DND-41 (cell line): ENCODE measurements around the gene ATP6AP2.

ENCODE experiments used
- ATAC-seq: fragments of 200-7000 bp; cut with Tn5 transposase; 3 replicates; pipeline ENCODE4 v1.9.1; 2021; ENCODE audit warnings: low read depth; ENCODE audit not compliant: insufficient read depth
- DNase-seq: peaks from one replicate; pipeline ENCODE4 v3.0.0-alpha.2; 2020
- H2AFZ ChIP-seq: 2 replicates; pipeline ENCODE4 v1.6.0; 2012; ENCODE audit warnings: low read depth, low read length
- H3K27ac ChIP-seq: 2 replicates; pipeline ENCODE4 v1.5.1; 2012; ENCODE audit warnings: low read length, inconsistent platforms
- H3K27me3 ChIP-seq: fragments of 200-600 bp; sonication (generic); 2 replicates; pipeline ENCODE4 v1.6.0; 2012; ENCODE audit warnings: low read length, mild to moderate bottlenecking, inconsistent platforms; ENCODE audit not compliant: insufficient read depth, poor library complexity
- H3K36me3 ChIP-seq: 2 replicates; pipeline ENCODE4 v1.5.1; 2012; ENCODE audit warnings: low read length, inconsistent platforms; ENCODE audit not compliant: insufficient read depth
- H3K4me1 ChIP-seq: 2 replicates; pipeline ENCODE4 v1.5.1; 2012; ENCODE audit warnings: mild to moderate bottlenecking, low read length; ENCODE audit not compliant: insufficient read depth
- H3K4me2 ChIP-seq: 2 replicates; pipeline ENCODE4 v1.6.0; 2012; ENCODE audit warnings: mild to moderate bottlenecking, moderate library complexity, low read length, inconsistent platforms; ENCODE audit not compliant: insufficient read depth
- H3K4me3 ChIP-seq, 2 experiments: fragments of 200-600 bp in 1 of 2; shearing (Covaris generic) in 1 of 2; 2 replicates each; pipeline ENCODE4 v1.5.1; 2012 to 2016; ENCODE audit warnings: inconsistent platforms in 2 of 2, low read length in 2 of 2, mild to moderate bottlenecking in 2 of 2, low read depth in 1 of 2, moderate library complexity in 1 of 2
- H3K79me2 ChIP-seq: 2 replicates; pipeline ENCODE4 v1.6.0; 2012; ENCODE audit warnings: low read length, inconsistent platforms; ENCODE audit not compliant: insufficient read depth
- H3K9ac ChIP-seq: 2 replicates; pipeline ENCODE4 v1.6.0; 2012; ENCODE audit warnings: low read depth, mild to moderate bottlenecking, inconsistent platforms, low read length, moderate library complexity
- H3K9me3 ChIP-seq: 2 replicates; pipeline ENCODE4 v1.5.1; 2012; ENCODE audit warnings: low read length, moderate library complexity, mild to moderate bottlenecking, inconsistent platforms; ENCODE audit not compliant: insufficient read depth, severe bottlenecking
- H4K20me1 ChIP-seq: 2 replicates; pipeline ENCODE4 v1.6.0; 2012; ENCODE audit warnings: low read length; ENCODE audit not compliant: insufficient read depth
- EZH2 ChIP-seq: IDR thresholded peaks from 3 replicates; pipeline ENCODE4 v1.6.1; 2012; ENCODE audit warnings: borderline replicate concordance, low read depth, mild to moderate bottlenecking, moderate library complexity, low read length, inconsistent platforms; ENCODE audit not compliant: severe bottlenecking
- TF ChIP-seq, protein P1 (sequence below): IDR thresholded peaks from 2 replicates; pipeline ENCODE4 v1.5.1; 2012; ENCODE audit warnings: borderline replicate concordance, low read length, moderate library complexity, mild to moderate bottlenecking; ENCODE audit not compliant: poor library complexity, severe bottlenecking; ENCODE audit errors: extremely low read depth

Gene ATP6AP2

GRCh38 chrX:40550066-40550465 lies 30.7 kb upstream of the ATP6AP2 start:
- H2AFZ ChIP-seq = no peak overlapping the region
- H4K20me1 ChIP-seq = no peaks in the 10 kb centered on the region
- DNase-seq (no peak), ATAC-seq (no peak)
- H3K9ac ChIP-seq = no peak overlapping the region
- no peaks in the 10 kb centered on the region for H3K79me2 ChIP-seq
- H3K4me3 ChIP-seq = no peak overlapping the region
- H3K4me2 ChIP-seq = no peak overlapping the region
- H3K36me3 ChIP-seq = no peaks in the 10 kb centered on the region
- no peak for TF ChIP-seq EZH2
- TF ChIP-seq, protein P1, sequence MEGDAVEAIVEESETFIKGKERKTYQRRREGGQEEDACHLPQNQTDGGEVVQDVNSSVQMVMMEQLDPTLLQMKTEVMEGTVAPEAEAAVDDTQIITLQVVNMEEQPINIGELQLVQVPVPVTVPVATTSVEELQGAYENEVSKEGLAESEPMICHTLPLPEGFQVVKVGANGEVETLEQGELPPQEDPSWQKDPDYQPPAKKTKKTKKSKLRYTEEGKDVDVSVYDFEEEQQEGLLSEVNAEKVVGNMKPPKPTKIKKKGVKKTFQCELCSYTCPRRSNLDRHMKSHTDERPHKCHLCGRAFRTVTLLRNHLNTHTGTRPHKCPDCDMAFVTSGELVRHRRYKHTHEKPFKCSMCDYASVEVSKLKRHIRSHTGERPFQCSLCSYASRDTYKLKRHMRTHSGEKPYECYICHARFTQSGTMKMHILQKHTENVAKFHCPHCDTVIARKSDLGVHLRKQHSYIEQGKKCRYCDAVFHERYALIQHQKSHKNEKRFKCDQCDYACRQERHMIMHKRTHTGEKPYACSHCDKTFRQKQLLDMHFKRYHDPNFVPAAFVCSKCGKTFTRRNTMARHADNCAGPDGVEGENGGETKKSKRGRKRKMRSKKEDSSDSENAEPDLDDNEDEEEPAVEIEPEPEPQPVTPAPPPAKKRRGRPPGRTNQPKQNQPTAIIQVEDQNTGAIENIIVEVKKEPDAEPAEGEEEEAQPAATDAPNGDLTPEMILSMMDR = no peak
- H3K9me3 ChIP-seq = no peaks in the 10 kb centered on the region
- no peak overlapping the region for H3K27ac ChIP-seq
- H3K27me3 ChIP-seq = no peaks in the 10 kb centered on the region
- no peaks in the 10 kb centered on the region for H3K4me1 ChIP-seq

GRCh38 chrX:40552768-40553167 lies 28.0 kb upstream of the ATP6AP2 start:
- DNase-seq (no peak), ATAC-seq (no peak)
- H3K4me3 ChIP-seq = no peak overlapping the region
- H3K36me3 ChIP-seq = no peaks in the 10 kb centered on the region
- no peaks in the 10 kb centered on the region for H3K27me3 ChIP-seq
- H3K79me2 ChIP-seq = no peaks in the 10 kb centered on the region
- no peaks in the 10 kb centered on the region for H3K9me3 ChIP-seq
- H3K4me2 ChIP-seq = no peak overlapping the region
- H3K27ac ChIP-seq = no peak overlapping the region
- H3K4me1 ChIP-seq = no peaks in the 10 kb centered on the region
- no peak for TF ChIP-seq EZH2
- TF ChIP-seq, protein P1 = no peak
- no peak overlapping the region for H3K9ac ChIP-seq
- no peaks in the 10 kb centered on the region for H4K20me1 ChIP-seq
- no peak overlapping the region for H2AFZ ChIP-seq

DNA sequence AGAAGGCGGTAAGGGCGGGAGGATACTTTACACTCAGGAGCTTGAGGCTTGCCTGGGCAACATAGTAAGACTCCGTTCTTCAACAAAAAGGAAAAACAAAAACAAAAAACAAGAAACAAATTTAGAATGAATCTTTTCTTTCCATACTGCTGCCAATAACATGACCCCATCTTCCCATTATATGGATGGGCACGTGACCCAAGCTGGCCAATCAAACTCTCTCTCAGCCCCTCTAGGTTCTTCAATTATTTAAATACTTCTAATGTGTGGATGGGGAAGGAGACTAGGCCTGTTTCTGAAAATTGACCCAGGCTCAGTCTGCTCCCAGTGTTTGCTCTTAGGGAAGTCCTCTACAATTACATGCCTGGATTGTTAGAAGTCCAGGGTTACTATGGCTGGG lies 22.2 kb upstream of the ATP6AP2 start:
- H3K9ac ChIP-seq = no peak overlapping the region
- H3K4me3 ChIP-seq = no peak overlapping the region
- no peaks in the 10 kb centered on the region for H3K79me2 ChIP-seq
- ATAC-seq = no peak
- H4K20me1 ChIP-seq = no peaks in the 10 kb centered on the region
- no peaks in the 10 kb centered on the region for H3K4me1 ChIP-seq
- DNase-seq = no peak
- H3K27me3 ChIP-seq = no peaks in the 10 kb centered on the region
- no peaks in the 10 kb centered on the region for H3K9me3 ChIP-seq
- H2AFZ ChIP-seq = no peak overlapping the region
- no peak overlapping the region for H3K4me2 ChIP-seq
- no peak for TF ChIP-seq EZH2
- TF ChIP-seq, protein P1 = no peak
- H3K27ac ChIP-seq = no peak overlapping the region
- no peaks in the 10 kb centered on the region for H3K36me3 ChIP-seq

- H3K9ac ChIP-seq = no peak overlapping the region
- ATAC-seq = no peak
- H4K20me1 ChIP-seq = no peaks in the 10 kb centered on the region
- H3K4me3 ChIP-seq = no peak overlapping the region
- DNase-seq = no peak
- H3K4me2 ChIP-seq = no peak overlapping the region
- H3K9me3 ChIP-seq = no peaks in the 10 kb centered on the region
- H3K79me2 ChIP-seq = no peaks in the 10 kb centered on the region
- no peak overlapping the region for H2AFZ ChIP-seq
- TF ChIP-seq, protein P1 = no peak
- TF ChIP-seq EZH2 = no peak
- H3K27me3 ChIP-seq = no peaks in the 10 kb centered on the region
- no peak overlapping the region for H3K27ac ChIP-seq
- H3K36me3 ChIP-seq = no peaks in the 10 kb centered on the region
- H3K4me1 ChIP-seq = no peaks in the 10 kb centered on the region
Measured at GRCh38 chrX:40563784-40564183, 17.0 kb upstream of the ATP6AP2 start.
